ENCODE measurements around the gene DEFB118.
"Not testable (repeated sequence)": the region's sequence is repeated elsewhere in the genome, so short reads cannot be mapped to it uniquely, and the experiment has no call there.

The DEFB118 gene

GRCh38 chr20:31368301-31368700, at the start of gene DEFB118:
Gene DEFB118, plus strand, starts transcription at chr20:31368601. Its CDS starts 50 bp downstream, at chr20:31368651.
- DNase-seq: no peak

- no peak for DNase-seq
These were observed 45.9 kb upstream of the DEFB118 start for GRCh38 chr20:31322504-31322903.

- DNase-seq: no peak
These were observed 37.5 kb upstream of the DEFB118 start for GRCh38 chr20:31330893-31331292.

- no peak for DNase-seq
These were observed 26.9 kb upstream of the DEFB118 start for GRCh38 chr20:31341470-31341869.

GRCh38 chr20:31355981-31356380, 12.4 kb upstream of the DEFB118 start:
- no peak for DNase-seq

GRCh38 chr20:31363295-31363694, 5.1 kb upstream of the DEFB118 start:
- no peak for DNase-seq

- DNase-seq: not testable (repeated sequence)
These were observed 4.1 kb upstream of the DEFB118 start for GRCh38 chr20:31364272-31364671.

GRCh38 chr20:31374346-31374745, 5.9 kb downstream of the DEFB118 start:
- DNase-seq: no peak

- DNase-seq: no peak
These were observed 22.1 kb downstream of the DEFB118 start, which contains the start of gene DEFB119 for GRCh38 chr20:31390490-31390889. Gene DEFB119, minus strand, starts transcription at chr20:31390590. Its CDS starts 107 bp downstream, at chr20:31390483.

- no peak for DNase-seq
These were observed 24.4 kb downstream of the DEFB118 start for GRCh38 chr20:31392836-31393235.

GRCh38 chr20:31394900-31395299, 26.5 kb downstream of the DEFB118 start:
- no peak for DNase-seq

- DNase-seq: no peak
These were observed 35.5 kb downstream of the DEFB118 start for GRCh38 chr20:31403886-31404285.

GRCh38 chr20:31406115-31406514, 37.7 kb downstream of the DEFB118 start, which contains the start of gene DEFB121:
Gene DEFB121, minus strand, starts transcription at chr20:31406215. Its CDS starts 63 bp downstream, at chr20:31406152.
- DNase-seq: no peak

- no peak for DNase-seq
These were observed 41.6 kb downstream of the DEFB118 start for GRCh38 chr20:31410011-31410410.

GRCh38 chr20:31414381-31414780, 46.0 kb downstream of the DEFB118 start:
- DNase-seq: no peak

- DNase-seq: no peak
These were observed 47.3 kb downstream of the DEFB118 start for GRCh38 chr20:31415653-31416052.

GRCh38 chr20:31418307-31418706, 49.9 kb downstream of the DEFB118 start:
- no peak for DNase-seq

Measured in MV-4-11 (cell line).